ENCODE data around the gene SNUPN. TPM values are rescaled to one million over a fixed set of nuclear protein-coding genes. Genes with fewer than 3 reads are reported as not detected.

Gene SNUPN
- polyA plus RNA-seq (2013, experiment 1 of 2; ENCODE audit: insufficient read length), result 28.6 TPM
- polyA plus RNA-seq (2013, experiment 2 of 2; ENCODE audit: insufficient read length), result 26.5 TPM

DNA sequence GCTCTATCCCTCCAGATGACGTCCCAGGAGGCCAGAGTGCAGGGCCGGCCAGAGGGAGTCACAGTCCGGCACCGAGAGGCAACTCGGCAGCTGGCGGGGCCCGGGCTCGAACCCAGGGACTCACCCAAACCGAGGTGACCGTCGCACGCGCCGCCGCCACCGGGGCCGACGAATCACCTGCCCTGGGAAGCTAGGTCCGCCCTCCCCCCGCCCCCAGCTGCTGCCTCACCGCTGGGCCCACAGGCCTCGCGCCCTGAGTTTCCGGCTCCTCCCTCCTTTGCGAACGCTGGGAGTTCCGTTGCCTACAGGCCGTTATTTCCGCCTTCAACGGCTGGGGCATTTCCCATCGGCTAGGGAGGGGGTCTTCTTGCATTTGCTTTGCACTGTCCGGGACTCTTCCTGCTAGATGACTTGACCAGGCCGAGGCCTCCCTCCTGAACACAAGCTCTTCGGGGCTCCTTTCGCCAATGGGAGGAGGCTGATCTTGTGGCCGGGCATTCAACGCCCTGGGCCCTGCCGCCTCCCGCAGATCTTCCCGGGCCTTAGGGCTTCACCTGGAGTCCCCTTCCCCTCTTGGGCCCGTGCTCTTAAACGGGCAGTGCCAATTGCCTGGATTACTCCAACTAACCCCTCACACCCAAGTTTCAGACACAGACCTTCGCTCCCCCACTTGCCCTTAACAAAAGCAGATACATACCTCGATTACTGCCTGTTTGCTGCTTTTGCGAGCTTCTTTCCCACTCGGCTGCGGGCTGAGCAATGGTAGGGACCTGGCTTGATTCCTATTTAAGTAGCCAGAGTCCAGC lies at the start of gene SNUPN:
TSS of gene SNUPN (minus strand) at position 184 of the 806 bp plus-strand sequence. CDS start 4,674 bp downstream, outside the sequence.
- peak; percentile 94 for DNase-seq

DNA sequence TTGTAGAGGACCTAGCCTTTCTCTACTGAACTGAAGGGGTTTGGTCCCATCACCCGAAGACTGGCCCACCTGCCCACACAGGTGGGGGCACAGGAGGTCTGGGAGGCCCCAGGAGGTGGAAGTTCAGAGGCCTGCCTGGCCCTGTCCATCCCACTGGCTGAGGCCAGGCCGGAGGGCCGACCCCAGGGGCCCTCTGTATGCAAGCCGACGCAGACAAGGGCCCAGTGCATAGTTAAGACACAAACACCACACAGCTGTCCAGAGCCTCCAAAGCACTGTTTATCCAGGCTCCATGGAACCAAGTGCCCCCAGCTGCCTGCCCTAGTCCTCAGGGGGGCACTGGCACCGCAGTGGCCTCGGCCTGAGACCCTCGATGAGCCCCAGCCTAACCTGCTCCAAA lies 48.8 kb upstream of the SNUPN start:
- no peak for DNase-seq

DNA sequence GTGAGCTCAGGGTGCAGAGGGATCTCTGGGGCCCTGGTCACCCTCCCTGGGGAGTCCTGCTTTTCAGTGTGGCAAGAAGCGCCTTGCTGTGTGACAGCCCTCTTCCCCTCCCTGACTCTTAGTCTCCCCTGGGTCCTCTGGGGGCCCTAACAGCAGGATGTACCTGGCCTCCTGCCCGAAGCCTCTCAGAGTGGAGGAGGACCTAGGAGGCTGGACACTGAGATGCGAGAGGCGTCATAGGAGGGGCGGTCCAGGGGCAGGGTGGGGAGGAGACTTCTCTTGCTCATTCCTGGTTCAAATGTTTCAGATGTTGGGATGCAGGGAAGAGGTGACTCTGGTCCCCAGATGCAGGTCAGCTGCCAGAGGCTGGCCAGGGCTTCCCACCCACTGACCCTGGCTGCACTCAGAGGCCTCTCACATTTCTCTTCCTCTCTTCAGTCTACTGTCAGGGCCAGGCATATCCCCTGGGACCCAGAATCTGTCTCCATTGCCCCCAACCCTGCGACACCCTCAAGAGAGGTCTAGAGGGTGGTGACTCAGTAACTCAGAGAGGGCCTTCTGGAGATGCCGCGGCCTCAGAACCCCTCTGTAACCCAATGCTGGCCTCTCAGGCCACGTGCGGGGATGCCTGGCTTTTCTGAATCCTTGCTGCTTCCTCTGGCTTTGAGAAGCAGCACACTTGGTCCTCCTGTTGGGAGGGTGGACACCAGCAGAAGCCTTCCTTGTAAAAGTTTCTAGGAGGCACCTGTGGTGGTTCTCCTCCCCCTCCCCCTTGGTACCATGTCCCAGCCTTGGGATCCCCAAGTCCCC lies 48.1 kb upstream of the SNUPN start:
- DNase-seq, result peak; percentile 85

DNA sequence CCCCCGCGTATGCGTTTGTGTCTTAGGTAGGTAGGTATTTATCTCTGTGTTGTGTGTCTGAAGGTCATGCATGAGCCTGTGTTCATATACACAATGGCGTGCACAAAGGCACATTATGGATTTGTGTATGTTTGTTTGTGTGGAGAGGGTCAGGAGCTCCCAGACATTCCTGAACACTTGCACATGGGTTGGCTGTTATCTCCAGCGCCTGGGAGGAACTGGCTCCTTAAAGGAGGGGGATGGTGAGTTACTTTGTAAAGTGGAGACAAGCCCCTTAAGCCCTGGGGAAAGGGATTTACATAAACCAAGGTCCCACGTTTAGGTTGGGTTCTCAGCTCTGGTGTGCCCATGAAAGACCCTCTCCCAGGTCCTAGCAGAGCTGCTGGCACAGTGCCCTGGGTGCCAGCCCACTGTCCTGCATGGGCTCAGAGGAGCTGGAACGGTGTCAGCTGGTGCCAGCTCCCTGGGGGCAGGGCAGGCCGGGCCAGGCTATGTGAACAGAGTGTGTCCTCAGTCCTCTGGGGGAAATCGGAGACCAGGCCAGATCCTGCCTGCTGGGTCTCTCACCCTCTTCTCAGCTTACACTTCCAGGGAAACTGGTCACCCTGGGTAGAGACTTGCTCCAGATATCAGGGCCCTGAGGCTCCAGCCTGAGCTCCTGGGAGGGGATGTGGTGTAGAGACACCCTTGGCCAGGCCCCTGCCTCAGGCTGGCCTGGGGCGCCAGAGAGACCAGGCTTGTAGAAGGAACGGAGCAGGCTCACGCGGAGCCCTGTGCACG lies 47.3 kb upstream of the SNUPN start:
- DNase-seq, result peak; percentile 89

DNA sequence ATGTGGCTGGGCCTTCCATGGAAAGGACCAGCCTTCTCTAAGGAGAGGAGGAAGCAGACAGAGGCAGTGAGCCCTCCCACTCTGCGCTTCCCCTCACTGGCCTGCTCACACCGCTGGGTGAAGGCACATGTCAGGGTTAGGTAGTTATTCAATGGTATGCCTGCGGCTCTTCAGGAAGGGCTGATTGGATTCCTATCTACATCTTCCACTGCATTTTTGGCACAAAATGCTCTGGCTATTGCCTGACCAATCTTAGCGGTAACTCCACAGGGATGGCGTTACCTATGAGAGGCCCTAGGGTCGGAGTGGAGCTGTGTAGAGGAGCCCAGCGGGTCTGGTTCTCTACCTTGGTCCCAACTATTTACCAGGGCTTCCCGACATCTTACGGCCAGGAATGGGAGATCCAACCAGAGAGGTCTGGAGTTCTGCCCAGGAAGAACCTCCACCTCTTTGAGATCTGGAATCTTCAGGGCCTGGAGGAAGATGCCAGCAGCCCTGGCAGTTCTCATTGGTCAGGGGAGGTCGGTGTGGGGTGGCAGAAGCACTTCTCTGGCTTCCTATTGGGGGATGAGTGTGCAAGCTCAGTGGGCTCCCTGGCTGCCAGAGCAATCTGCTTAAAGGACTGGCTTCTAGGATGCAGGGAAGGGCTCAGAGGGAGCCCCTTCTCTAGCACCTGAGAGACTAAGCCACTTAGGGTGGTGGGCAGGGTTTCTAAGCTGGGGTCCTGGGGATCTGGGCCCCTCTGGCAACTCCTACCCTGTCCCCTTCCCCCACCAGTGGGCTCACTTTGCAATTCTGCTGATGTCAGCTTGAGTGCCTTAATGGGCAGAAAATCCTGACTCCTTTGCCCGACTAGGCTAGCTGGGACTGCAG lies 46.4 kb upstream of the SNUPN start:
- peak; percentile 49 for DNase-seq

DNA sequence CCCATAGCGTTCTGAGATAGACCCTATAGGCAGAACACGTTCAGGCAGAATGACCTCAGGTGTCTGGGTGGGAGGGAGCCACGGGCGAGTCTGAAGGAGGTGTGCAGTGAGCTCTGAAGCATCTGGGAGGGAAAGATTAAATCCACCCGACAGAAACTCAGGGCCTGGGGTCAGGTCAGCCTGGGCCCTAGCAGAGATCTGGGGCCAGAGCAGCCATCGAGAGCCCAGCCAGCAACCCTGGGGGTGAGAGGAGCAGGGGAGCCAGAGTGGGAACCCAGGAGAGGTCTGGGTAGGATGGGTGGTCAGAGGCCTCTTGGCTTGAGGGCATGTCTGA lies 44.3 kb upstream of the SNUPN start:
- DNase-seq, result no peak

DNA sequence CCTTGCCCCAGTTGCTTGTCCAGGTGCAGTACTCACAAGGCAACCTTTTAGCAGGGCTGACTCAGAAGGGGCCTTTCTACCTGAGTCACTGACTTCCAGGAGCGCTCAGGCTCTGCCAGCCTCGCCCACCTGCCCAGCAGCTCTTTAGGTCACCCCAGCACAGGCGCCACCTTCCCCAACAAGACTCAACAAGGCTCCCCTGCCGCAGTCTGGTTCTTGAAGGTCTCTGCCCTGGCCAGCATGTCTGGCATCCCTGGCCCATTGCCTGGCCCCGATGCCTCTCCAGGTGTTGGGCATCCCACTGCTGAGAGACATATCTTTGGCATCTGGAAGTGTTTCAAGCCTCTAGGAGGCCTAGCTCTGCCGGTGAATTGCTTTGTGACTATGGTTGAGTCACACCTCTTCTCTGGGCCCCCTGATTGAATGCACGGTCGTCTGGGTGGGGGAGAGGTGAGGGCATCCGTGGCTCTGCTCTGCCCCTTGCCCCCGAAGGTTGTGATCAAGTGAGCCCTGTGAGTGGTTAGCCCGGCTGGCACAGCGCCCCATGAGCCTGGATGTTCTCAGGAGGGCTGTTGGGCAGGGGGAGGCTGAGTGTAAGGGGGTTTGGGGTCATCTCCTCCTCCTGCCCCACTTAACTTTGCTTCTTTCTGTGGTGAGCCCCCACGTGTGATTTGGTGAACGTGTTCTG lies 43.8 kb upstream of the SNUPN start:
- DNase-seq, result peak; percentile 21

DNA sequence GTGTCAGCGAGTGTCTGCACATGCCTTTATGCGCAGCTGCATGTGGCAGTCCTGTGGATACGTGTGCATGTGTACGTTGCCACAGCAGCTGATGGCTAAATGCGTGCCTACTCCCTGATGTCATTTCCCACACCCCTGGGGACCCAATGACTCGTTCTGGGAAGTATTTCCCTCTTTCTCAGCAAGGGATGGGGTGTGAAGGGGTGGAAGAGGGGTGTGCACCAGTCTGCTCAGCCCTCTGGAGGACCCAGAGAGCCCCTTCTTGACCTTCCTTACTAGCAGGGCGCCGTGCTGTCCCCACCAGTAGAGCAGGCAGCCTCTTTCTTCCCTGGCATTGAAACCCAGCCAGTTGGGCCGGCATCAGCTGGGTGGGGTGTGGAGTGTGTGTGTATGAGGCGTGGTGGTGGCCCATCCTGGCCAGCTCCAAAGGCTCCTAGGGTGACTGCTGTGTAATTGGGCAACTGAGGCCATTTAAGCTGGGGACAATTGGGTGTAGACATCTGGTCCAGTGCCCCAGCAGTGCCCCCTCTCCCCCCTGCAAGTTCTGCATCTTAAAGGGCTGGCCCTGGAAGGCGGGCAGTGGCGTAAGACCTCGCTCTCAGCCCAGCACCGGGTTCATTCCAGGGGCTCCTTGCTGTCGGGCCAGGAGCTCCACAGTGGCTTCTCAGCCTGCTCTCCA lies 41.4 kb upstream of the SNUPN start:
- peak; percentile 100 for DNase-seq

DNA sequence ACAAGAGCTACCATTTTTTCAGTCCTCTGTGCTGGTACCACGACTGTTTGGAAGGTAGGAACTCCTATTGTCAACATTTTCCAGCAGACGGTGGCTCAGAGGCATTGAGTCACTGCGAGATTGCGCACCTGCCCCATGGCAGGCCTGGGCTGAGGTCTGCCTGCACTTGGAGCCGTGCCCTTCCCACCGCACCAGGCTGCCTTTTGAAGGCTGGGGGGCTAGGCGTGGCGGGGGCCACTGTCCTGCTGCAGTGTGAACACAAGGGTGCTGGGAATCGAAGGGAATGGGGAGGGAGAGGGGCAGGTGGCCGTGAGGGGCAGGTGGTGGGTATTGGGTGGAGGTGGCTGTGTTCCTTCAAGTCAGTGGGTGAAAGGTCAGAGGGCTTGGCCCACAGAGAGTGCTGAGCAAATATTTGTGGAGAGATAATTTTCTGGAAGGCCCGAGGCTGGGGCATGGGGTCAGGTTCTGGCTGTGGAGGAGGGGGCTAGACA lies 38.5 kb upstream of the SNUPN start:
- DNase-seq, result no peak

DNA sequence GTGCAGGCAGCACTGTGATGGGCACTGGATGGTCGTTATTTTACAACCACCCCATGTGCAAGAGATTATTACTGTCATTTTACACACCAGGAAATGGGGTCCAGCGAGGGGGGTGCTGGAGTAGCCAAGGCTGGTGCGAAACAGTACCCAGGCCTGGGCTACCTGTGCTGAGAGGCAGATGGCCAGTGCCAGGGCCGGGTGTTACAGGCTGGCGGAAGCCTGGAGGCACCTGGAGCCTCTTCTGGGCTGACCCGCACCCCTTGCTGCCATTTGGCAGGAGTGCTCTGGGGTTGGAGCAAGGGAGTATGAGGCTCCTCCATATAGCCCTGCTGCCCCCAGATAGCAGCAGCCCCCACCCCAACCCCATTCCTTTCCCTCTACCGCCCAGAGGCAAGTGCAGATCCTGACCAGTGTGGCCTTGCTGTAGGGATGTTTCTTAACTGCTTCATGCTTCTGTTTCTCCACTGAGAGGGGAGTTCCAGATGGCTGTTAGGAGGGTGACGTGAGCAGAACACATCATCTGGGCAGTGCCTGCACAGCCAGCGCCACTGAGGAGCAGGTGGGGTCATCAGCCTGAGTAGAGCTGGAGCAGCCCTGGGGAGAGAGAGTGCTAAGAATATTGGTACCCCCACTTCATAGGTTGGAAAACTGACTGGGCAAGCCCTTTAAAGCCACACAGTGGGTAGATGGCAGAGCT lies 37.4 kb upstream of the SNUPN start:
- no peak for DNase-seq

DNA sequence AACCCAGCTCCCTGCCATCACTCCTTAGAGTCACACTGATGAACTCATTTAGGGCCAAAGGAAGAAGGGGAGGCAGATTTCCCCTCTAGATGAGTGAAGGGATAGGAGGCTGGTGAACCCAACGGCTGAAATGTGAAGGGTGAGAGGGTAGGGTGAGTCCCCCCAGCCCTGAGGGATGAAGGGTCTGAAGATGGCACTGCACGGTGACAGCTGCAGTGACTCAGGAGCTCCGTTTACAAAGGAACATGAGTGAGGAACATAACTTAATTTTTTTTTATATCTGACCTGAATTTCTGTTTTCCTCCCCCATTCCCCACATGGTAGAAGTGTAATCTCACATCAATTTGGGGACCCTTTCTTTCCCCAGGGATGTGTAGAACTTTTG lies 36.2 kb upstream of the SNUPN start:
- no peak for DNase-seq

DNA sequence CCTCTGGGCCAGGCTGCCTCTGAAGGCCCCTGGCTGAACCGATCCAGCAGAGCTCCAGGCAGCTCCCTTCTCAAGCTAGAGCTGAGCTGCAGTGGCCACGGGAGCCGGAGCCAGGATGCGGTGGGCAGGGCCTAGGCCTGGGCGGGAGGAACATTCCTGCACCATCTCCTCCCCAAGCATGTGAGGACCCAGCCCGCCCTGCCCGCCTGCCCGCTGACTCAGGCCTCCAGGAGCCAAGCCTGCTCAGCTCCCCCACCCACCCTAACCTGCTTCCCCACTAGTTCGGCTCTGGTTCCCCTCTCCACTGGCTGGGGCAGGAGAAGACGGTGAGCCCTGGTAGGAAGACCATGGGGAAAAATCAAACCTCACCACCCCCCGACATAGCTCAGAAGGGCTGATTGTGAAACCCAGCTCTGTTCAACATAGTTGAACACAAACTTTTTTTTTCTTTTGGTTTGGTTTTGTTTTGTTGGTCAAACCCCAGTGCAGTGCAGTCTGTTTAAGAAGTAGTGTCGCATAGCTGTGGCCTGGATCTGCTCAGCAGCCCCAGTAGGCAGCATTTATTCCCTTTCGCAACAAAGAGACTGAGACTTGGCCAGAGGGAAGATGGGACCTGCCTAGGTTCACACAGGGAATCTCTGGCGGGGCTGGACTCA lies 35.7 kb upstream of the SNUPN start:
- DNase-seq, result peak; percentile 96

DNA sequence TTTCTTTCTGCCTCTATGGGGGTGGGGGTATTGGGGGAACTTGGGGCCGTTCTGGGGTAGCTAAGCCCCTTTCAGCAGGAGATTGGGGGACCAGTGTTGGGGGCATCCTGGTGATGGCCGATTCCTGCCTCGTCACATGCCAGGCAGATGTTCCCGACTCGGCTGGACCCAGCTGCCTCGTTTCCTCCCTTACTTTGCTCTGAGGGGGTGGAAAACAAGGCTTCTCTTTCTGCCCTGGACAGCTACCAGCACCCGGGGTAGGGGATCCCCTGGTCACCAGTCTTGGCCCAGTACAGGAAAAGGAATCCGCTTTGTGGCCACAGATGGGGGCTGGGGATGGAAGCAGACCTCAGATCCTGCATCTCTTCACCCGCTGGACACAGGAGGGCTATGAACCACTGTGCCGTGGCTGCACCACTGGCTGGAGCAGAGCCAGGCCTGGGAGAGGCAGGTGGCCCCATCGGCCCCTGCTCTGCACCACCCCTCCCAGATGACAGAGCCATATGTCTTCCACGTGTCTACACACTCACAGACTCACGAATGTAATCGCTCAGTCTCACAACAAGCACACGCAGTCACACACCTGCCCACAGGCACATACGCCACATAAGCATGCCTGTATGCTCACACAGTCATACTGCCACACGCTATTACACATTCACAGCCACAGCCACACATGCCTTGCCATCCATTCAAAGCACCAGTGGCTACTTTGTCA lies 34.6 kb upstream of the SNUPN start:
- DNase-seq, result no peak

DNA sequence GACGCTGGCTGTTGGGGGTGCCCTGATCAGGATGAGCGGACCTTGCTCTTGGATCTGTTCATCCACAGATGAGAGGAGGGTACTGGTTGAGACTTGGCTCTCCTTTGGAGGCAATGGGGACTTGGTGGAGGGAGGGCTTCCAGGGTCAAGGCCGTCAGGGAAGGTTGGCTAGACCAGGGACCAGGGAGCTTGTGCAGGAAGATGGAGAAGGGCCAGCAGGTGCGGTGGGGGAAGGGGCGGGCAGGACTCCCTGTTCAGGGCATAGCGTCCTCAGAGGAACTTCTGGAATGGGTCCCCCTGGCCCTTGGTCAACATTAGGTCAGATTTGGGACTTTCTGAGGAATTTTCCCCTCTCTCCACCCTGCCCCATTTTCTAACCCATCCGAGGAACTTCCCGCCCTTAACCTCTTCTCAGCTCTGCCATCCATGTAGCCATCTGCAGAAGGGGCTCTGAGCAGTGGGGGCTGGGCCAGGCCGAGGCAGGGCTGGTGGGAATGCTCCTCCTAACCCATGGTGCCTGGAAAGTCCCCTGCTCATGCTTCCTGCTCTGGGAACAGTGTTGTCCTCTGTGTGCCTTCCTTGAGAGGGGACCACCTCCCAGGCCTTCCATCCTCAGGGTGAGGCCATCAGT lies 33.7 kb upstream of the SNUPN start:
- DNase-seq, result no peak

DNA sequence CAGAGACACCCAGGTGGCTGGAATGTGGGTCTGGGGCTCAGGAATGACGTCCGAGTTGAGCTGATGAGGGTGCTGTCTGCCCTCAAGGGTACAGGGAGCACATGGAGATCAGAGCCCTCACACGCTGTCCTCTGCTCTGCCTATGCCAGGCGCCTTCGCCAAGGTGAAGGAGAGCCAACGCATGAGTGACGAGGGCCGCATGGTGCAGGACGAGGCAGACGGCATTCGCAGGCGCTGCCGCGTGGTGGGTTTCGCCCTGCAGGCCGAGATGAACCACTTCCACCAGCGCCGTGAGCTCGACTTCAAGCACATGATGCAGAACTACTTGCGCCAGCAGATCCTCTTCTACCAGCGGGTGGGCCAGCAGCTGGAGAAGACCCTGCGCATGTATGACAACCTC lies 31.3 kb upstream of the SNUPN start:
- DNase-seq, result no peak

DNA sequence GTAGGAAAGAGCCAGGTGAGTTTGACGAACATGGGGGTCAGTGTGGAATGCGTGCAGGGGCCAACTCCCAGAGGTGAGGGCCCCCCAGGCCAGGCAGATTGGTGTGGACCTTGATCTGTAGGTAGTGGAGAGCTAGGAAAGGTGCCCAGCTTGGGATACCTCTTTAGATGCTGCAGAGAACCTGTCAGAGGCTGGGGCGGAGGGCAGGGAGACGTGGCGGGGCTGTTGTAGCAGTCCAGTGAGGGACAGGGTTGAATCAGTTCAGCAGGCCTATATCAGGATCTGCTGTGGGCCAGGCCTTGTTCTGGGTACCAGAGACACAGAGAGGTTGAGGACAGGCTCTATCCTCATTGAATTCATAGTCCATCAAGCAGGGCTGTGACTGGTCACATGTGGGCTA lies 30.8 kb upstream of the SNUPN start:
- DNase-seq, result no peak

DNA sequence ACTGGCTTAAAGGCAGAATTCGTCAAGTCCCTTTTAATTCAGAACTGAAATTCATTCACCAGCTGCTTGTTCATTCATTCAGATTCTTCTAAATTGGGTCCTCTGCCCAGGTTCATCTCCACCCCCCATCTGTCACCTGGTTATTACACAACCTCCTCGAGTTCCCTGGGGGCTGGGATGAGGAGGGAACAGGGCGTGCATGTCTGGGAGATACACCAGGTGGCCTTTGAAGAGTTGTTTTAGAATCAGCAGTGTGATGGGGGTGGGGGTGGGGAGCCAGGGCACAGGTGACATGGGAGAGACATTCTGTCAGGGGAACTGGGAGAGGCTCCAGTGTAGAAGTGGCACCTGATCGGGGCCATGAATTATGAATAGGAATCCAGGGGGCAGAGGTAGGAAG lies 30.4 kb upstream of the SNUPN start:
- DNase-seq, result no peak

DNA sequence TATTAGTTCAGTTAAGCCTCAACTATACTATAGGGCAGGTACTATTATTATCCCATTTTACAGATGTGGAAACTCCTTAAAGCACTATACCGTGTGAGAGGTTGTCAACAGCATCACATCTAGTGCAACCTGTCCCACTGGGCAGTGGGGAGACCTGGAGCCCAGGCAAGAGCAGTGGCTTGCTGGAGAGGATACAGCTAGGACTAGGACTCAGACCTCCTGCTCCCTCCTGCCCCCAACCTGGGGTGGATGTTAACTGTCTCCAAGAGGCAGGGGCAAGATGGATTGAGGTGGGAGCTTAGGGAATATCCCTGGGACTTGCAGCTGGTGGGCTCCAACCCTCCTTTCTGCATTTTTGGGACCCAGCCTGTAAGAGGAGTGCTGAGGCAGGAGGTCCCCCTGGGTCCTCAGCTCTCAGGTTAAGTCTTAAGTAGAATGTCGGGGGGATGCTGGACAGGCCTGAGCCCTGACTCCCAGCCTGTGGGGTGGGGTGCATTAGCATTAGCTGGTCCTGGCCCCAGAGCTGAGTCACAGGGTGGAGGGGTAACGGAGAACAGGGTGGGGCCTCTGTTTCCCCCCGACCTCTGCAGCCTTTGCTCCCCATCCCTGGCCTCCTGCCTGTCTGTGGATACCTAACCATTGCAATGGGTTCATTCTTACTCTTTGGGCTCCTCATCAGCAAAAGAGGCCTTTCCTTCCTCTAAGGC lies 28.8 kb upstream of the SNUPN start:
- no peak for DNase-seq

All from fibroblast of skin of scalp (primary cell).